OCI-LY3 (cell line): Measurements from ENCODE around the gene CALHM6.

Source experiments
- H2AFZ ChIP-seq: fragments of 200-600, 300-600 bp; shearing (Covaris generic); 2 replicates; pipeline ENCODE4 v1.6.0; 2014; ENCODE audit warnings: antibody characterized with exemption, low read depth, low read length
- H3K27ac ChIP-seq: fragments of 200-600, 300-600 bp; sonication (generic); 2 replicates; pipeline ENCODE4 v1.5.1; 2014; ENCODE audit warnings: mild to moderate bottlenecking, low read length, moderate library complexity, mixed read lengths
- H3K27me3 ChIP-seq: fragments of 200-600, 300-600 bp; sonication (generic); 2 replicates; pipeline ENCODE4 v1.6.1; 2014; ENCODE audit warnings: low read depth, low read length, mixed read lengths
- H3K36me3 ChIP-seq: fragments of 200-600, 300-600 bp; sonication (generic); replicated peaks from 2 replicates; pipeline ENCODE3; 2014; ENCODE audit warnings: low read depth, low read length, mixed read lengths
- H3K4me1 ChIP-seq: fragments of 300-600, 200-600 bp; sonication (generic); 2 replicates; pipeline ENCODE4 v1.6.1; 2014; ENCODE audit warnings: low read length, mixed read lengths
- H3K4me2 ChIP-seq: fragments of 200-600, 300-600 bp; sonication (generic); 2 replicates; pipeline ENCODE4 v1.6.1; 2014; ENCODE audit warnings: low read length, mixed read lengths
- H3K4me3 ChIP-seq: fragments of 300-600, 200-600 bp; sonication (generic); 2 replicates; pipeline ENCODE4 v1.5.1; 2014; ENCODE audit warnings: antibody characterized with exemption, mild to moderate bottlenecking, low read length, moderate library complexity
- H3K79me2 ChIP-seq: fragments of 300-600, 200-600 bp; shearing (Covaris generic); 2 replicates; pipeline ENCODE4 v1.6.1; 2014; ENCODE audit warnings: mild to moderate bottlenecking, low read length, mixed read lengths
- H3K9ac ChIP-seq: fragments of 300-600, 200-600 bp; shearing (Covaris generic); 2 replicates; pipeline ENCODE4 v1.6.0; 2014; ENCODE audit warnings: mild to moderate bottlenecking, low read length, moderate library complexity
- H3K9me3 ChIP-seq: fragments of 200-600, 300-600 bp; shearing (Covaris generic); 2 replicates; pipeline ENCODE4 v1.6.1; 2014; ENCODE audit warnings: low read length, mixed read lengths; ENCODE audit not compliant: insufficient read depth
- H4K20me1 ChIP-seq: fragments of 200-600, 300-600 bp; sonication (generic); 2 replicates; pipeline ENCODE4 v1.6.1; 2016; ENCODE audit warnings: low read length, mixed read lengths; ENCODE audit not compliant: insufficient read depth
- EZH2phosphoT487 ChIP-seq: fragments of 200-600 bp; shearing (Covaris generic); IDR thresholded peaks from 2 replicates; pipeline ENCODE4 v1.6.1; 2018; ENCODE audit warnings: antibody characterized with exemption, mixed run types, low read depth
- TF ChIP-seq, protein P1 (sequence below): fragments of 200-600, 300-600 bp; sonication (generic); IDR thresholded peaks from 2 replicates; pipeline ENCODE4 v1.5.1; 2014; ENCODE audit warnings: antibody characterized with exemption, low read length, low read depth

The CALHM6 gene

DNA sequence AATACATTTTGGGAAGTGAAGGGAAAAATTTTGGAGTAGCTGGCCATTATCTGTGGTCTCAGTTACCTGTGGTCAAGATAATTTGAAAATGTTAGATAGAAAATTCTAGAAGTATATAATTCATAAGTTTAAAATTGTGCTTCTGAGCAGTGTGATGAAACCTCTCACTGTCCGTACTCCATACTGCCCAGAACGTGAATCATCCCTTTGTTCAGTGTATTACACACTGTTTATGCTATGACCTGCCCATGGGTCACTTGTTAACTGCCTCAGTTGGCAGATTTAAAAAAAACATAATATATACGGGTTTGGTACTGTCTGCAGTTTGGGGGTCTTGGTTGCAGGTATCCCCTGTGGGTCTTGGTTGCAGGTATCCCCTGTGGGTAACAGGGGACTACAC lies 46.1 kb downstream of the CALHM6 start:
- Histone ChIP-seq H3K4me3 (no peak overlapping the region), H3K79me2 (no peaks in the 10 kb centered on the region), H3K27ac (no peak overlapping the region), H3K4me2 (no peak overlapping the region), H3K9ac (no peak overlapping the region), H3K9me3 (no peaks in the 10 kb centered on the region), H3K4me1 (peaks cover 12% of the 10 kb centered on the region), H3K27me3 (no peaks in the 10 kb centered on the region), H3K36me3 (no peaks in the 10 kb centered on the region), H2AFZ (no peak overlapping the region), H4K20me1 (no peaks in the 10 kb centered on the region)
- TF ChIP-seq, protein P1, sequence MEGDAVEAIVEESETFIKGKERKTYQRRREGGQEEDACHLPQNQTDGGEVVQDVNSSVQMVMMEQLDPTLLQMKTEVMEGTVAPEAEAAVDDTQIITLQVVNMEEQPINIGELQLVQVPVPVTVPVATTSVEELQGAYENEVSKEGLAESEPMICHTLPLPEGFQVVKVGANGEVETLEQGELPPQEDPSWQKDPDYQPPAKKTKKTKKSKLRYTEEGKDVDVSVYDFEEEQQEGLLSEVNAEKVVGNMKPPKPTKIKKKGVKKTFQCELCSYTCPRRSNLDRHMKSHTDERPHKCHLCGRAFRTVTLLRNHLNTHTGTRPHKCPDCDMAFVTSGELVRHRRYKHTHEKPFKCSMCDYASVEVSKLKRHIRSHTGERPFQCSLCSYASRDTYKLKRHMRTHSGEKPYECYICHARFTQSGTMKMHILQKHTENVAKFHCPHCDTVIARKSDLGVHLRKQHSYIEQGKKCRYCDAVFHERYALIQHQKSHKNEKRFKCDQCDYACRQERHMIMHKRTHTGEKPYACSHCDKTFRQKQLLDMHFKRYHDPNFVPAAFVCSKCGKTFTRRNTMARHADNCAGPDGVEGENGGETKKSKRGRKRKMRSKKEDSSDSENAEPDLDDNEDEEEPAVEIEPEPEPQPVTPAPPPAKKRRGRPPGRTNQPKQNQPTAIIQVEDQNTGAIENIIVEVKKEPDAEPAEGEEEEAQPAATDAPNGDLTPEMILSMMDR, result no peak
- TF ChIP-seq EZH2phosphoT487, result no peak

DNA sequence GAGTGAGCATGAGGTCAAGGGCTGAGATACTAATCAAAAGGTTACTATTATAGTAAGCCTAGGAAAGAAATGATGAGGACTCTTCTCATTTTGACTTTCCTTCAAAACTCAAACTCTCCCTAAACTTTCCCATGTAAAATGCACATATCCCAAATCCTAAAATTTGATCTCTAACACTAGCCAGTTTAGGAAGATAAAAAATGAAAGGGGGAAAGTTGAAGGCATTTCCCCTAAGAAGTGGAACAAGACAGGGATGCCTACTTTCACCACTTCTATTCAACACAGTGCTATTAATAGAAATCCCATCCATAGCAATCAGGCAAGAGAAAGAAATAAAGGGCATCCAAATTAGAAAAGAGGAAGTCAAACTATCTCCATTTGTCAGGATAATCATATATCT lies 47.4 kb downstream of the CALHM6 start:
- no peaks in the 10 kb centered on the region for H4K20me1 ChIP-seq
- TF ChIP-seq EZH2phosphoT487, result no peak
- TF ChIP-seq, protein P1, result no peak
- no peaks in the 10 kb centered on the region for H3K36me3 ChIP-seq
- no peak overlapping the region for H3K9ac ChIP-seq
- H3K79me2 ChIP-seq, result no peaks in the 10 kb centered on the region
- H2AFZ ChIP-seq, result no peak overlapping the region
- H3K4me2 ChIP-seq, result no peak overlapping the region
- peaks cover 15% of the 10 kb centered on the region for H3K4me1 ChIP-seq
- no peak overlapping the region for H3K27ac ChIP-seq
- no peak overlapping the region for H3K4me3 ChIP-seq
- H3K9me3 ChIP-seq, result no peaks in the 10 kb centered on the region
- no peaks in the 10 kb centered on the region for H3K27me3 ChIP-seq

DNA sequence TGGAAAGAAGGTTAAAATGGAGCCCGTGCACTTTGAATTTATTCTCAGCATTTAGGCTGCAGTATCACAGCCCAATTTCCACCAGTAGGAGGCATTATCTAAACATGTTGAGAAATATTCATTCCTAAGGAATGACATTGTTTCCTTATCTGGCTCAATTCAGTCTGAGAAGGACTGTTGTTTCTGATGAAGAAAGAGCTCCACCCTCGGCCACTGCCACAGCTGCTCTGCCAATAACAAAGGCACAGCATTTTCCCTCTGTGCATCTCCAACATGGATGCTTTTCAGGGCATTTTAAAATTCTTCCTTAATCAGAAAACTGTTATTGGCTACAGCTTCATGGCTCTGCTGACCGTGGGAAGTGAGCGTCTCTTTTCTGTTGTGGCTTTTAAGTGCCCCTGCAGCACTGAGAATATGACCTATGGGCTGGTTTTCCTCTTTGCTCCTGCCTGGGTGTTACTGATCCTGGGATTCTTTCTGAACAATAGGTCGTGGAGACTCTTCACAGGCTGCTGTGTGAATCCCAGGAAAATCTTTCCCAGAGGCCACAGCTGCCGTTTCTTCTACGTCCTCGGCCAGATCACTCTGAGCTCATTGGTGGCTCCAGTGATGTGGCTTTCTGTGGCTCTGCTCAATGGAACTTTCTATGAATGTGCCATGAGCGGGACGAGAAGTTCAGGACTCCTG lies 50.4 kb downstream of the CALHM6 start, which contains the start of gene CALHM5:
CALHM5 (plus strand) TSS at position 216 of the 687 bp plus-strand sequence; CDS start at position 274, 58 bp downstream.
- H3K4me2 ChIP-seq, result peak within 1 kb of the TSS; percentile 90
- peaks cover 29% of the 10 kb centered on the region for H3K4me1 ChIP-seq
- H3K9me3 ChIP-seq, result no peaks in the 10 kb centered on the region
- peak within 1 kb of the TSS; percentile 36; the same call in 1 of the 2 replicates for H3K9ac ChIP-seq
- no peak within 1 kb of the TSS for H3K27ac ChIP-seq
- no peak for TF ChIP-seq EZH2phosphoT487
- TF ChIP-seq, protein P1, result peak; percentile 27
- no peaks in the 10 kb centered on the region for H3K79me2 ChIP-seq
- peak within 1 kb of the TSS; percentile 88 for H2AFZ ChIP-seq
- H4K20me1 ChIP-seq, result no peaks in the 10 kb centered on the region
- H3K36me3 ChIP-seq, result no peaks in the 10 kb centered on the region
- no peaks in the 10 kb centered on the region for H3K27me3 ChIP-seq
- H3K4me3 ChIP-seq, result peak within 1 kb of the TSS; percentile 70

DNA sequence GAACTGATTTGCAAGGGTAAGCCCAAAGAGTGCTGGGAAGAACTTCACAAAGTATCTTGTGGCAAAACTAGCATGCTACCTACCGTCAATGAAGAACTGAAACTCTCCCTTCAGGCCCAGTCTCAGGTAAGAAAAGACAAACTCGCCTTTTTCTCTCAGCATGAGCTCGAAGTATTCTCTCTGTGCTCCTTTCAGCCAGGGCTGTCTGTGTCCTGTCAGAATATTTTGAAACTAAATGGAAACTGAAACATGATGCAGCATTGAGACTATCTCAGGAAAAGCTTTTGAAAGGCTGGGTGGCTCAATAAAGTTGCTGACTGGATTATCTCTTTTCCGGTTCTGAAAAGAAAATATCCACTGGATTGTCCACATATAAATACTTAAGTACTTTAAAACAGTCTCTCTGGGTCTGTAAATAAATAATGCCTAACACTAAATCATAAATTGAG lies 51.0 kb downstream of the CALHM6 start:
- Histone ChIP-seq H3K4me1 (peaks cover 29% of the 10 kb centered on the region), H3K27ac (no peak overlapping the region), H3K4me3 (peak overlapping the region; percentile 70), H2AFZ (peak overlapping the region; percentile 88), H3K9me3 (no peaks in the 10 kb centered on the region), H3K27me3 (no peaks in the 10 kb centered on the region), H3K79me2 (no peaks in the 10 kb centered on the region), H3K4me2 (peak overlapping the region; percentile 90), H3K9ac (peak overlapping the region; percentile 36; the same call in 1 of the 2 replicates), H3K36me3 (no peaks in the 10 kb centered on the region), H4K20me1 (no peaks in the 10 kb centered on the region)
- TF ChIP-seq, protein P1, result no peak
- no peak for TF ChIP-seq EZH2phosphoT487
